ENCODE results near the gene TRIM4. TPM values are rescaled to one million over a fixed set of nuclear protein-coding genes. Genes with fewer than 3 reads are reported as not detected.

The TRIM4 gene
- polyA plus RNA-seq, 3 donors, result 10.8 to 17.9 (median 12.5) TPM

- peaks cover 21 to 26% of the 10 kb centered on the region in 2 donors for H3K27me3 ChIP-seq (ENCODE audit: control insufficient read depth in 2 of 2, insufficient read depth in 2 of 2, low read length in 2 of 2)
- no peaks in the 10 kb centered on the region for H4K20me1 ChIP-seq (ENCODE audit: insufficient read depth, low read length)
- H2AFZ ChIP-seq (ENCODE audit: insufficient read depth, low read depth, low read length, poor library complexity, severe bottlenecking), result no peak overlapping the region
- intact Hi-C loops (cut with micrococcal nuclease), result no loop called here
- no peak overlapping the region for H3K27ac ChIP-seq (ENCODE audit: low read depth in 1 of 2, low read length in 2 of 2)
- Mint-ChIP-seq H3K4me1 (peaks cover 13% of the 10 kb centered on the region), H3K27me3 (ENCODE audit: low read depth in 3 of 3) (peaks cover 22 to 43% (median 33%) of the 10 kb centered on the region in 3 donors), H3K9me3 (peaks cover 0 to 5% (median 0%) of the 10 kb centered on the region in 7 donors), H3K27ac (no peak overlapping the region), H3K4me3 (no peak overlapping the region), H3K36me3 (no peaks in the 10 kb centered on the region)
- H3K4me2 ChIP-seq (replicated peaks; ENCODE audit: extremely low read depth, low read length, poor library complexity, severe bottlenecking), result no peak overlapping the region
- no peak for TF ChIP-seq CTCF (IDR thresholded peaks at IDR 0.05)
- WGBS (ENCODE audit: insufficient coverage), result 80% methylated on average over 1 of the region's 3 CpGs
- no peak for DNase-seq
- no peaks in the 10 kb centered on the region for H3K36me3 ChIP-seq (replicated peaks in 1 of 2; ENCODE audit: control insufficient read depth in 1 of 2, insufficient read depth in 2 of 2, low read length in 2 of 2)
- no peak overlapping the region for H3K9ac ChIP-seq (ENCODE audit: insufficient read depth, low read length, poor library complexity, severe bottlenecking)
- H3K9me3 ChIP-seq (replicated peaks in 1 of 2; ENCODE audit: control insufficient read depth in 1 of 2, insufficient read depth in 1 of 2, low read length in 2 of 2), result no peaks in the 10 kb centered on the region
- H3K4me1 ChIP-seq (ENCODE audit: control insufficient read depth in 1 of 2, insufficient read depth in 2 of 2, low read length in 2 of 2), result peaks cover 8% of the 10 kb centered on the region in 2 donors
- H3K79me2 ChIP-seq (ENCODE audit: insufficient read depth, low read length), result no peaks in the 10 kb centered on the region
- H3K4me3 ChIP-seq (replicated peaks in 1 of 3; ENCODE audit: low read depth in 2 of 3, low read length in 3 of 3), result no peak overlapping the region
Measured at GRCh38 chr7:99930376-99930775, 11.0 kb upstream of the TRIM4 start.

- Histone ChIP-seq H4K20me1 (ENCODE audit: insufficient read depth, low read length) (no peaks in the 10 kb centered on the region), H3K4me3 (replicated peaks in 1 of 3; ENCODE audit: low read depth in 2 of 3, low read length in 3 of 3) (peak overlapping the region in 1 of 3 experiments; percentile 62), H3K4me2 (replicated peaks; ENCODE audit: extremely low read depth, low read length, poor library complexity, severe bottlenecking) (peak overlapping the region; percentile 65), H3K27me3 (ENCODE audit: control insufficient read depth in 2 of 2, insufficient read depth in 2 of 2, low read length in 2 of 2) (peaks cover 24 to 26% of the 10 kb centered on the region in 2 donors), H3K9me3 (replicated peaks in 1 of 2; ENCODE audit: control insufficient read depth in 1 of 2, insufficient read depth in 1 of 2, low read length in 2 of 2) (no peaks in the 10 kb centered on the region), H3K36me3 (replicated peaks in 1 of 2; ENCODE audit: control insufficient read depth in 1 of 2, insufficient read depth in 2 of 2, low read length in 2 of 2) (no peaks in the 10 kb centered on the region), H2AFZ (ENCODE audit: insufficient read depth, low read depth, low read length, poor library complexity, severe bottlenecking) (no peak overlapping the region), H3K4me1 (ENCODE audit: control insufficient read depth in 1 of 2, insufficient read depth in 2 of 2, low read length in 2 of 2) (peaks cover 8% of the 10 kb centered on the region in 2 donors), H3K27ac (ENCODE audit: low read depth in 1 of 2, low read length in 2 of 2) (no peak overlapping the region), H3K79me2 (ENCODE audit: insufficient read depth, low read length) (no peaks in the 10 kb centered on the region), H3K9ac (ENCODE audit: insufficient read depth, low read length, poor library complexity, severe bottlenecking) (peak overlapping the region; percentile 53)
- peaks cover 0 to 1% (median 0%) of the 10 kb centered on the region in 7 donors for H3K9me3 Mint-ChIP-seq
- peak overlapping the region in 1 of 7 donors; percentile 54 for H3K27ac Mint-ChIP-seq
- no peaks in the 10 kb centered on the region for H3K36me3 Mint-ChIP-seq
- peaks cover 22 to 40% (median 30%) of the 10 kb centered on the region in 3 donors for H3K27me3 Mint-ChIP-seq (ENCODE audit: low read depth in 3 of 3)
- DNase-seq, result no peak
- H3K4me1 Mint-ChIP-seq, result peaks cover 10% of the 10 kb centered on the region
- H3K4me3 Mint-ChIP-seq, result peak overlapping the region in 1 of 2 donors; percentile 93
- no CpG with 5 or more reads among the region's 2 CpGs for WGBS (ENCODE audit: insufficient coverage)
- TF ChIP-seq CTCF (IDR thresholded peaks at IDR 0.05), result no peak
- intact Hi-C loops (cut with micrococcal nuclease), result no loop called here
Measured at GRCh38 chr7:99929730-99930053, 10.4 kb upstream of the TRIM4 start.
